AG04449 (cell line): ENCODE measurements around the gene RAB3IL1.
"Not testable (repeated sequence)": the region's sequence is repeated elsewhere in the genome, so short reads cannot be mapped to it uniquely, and the experiment has no call there.

Source experiments
- CTCF ChIA-PET: fragments of 350-600 bp; formaldehyde crosslinking; extraction: SDS; loops from one replicate; lab custom pipeline; 2021; ENCODE audit warnings: antibody characterized with exemption; lab: Yijun Ruan, JAX
- POLR2A ChIA-PET: fragments of 400-600, 350-600 bp; formaldehyde crosslinking; extraction: SDS; loops from one replicate; lab custom pipeline; 2020; ENCODE audit warnings: antibody characterized with exemption, inconsistent platforms; lab: Yijun Ruan, JAX
- DNase-seq: peaks from one replicate; pipeline ENCODE4 v3.0.0-alpha.2; 2010; ENCODE audit warnings: low read depth, low spot score
- H3K4me3 ChIP-seq: 2 replicates; pipeline ENCODE4 v1.5.1; 2011; ENCODE audit warnings: low read depth, mild to moderate bottlenecking, control low read depth, low read length
- CTCF ChIP-seq: IDR thresholded peaks from one replicate; pipeline ENCODE4 v1.5.1; 2011; ENCODE audit warnings: mild to moderate bottlenecking, moderate library complexity, low read length, control low read depth, inconsistent platforms; ENCODE audit not compliant: insufficient read depth; ENCODE audit errors: missing control alignments

The RAB3IL1 gene, protein sequence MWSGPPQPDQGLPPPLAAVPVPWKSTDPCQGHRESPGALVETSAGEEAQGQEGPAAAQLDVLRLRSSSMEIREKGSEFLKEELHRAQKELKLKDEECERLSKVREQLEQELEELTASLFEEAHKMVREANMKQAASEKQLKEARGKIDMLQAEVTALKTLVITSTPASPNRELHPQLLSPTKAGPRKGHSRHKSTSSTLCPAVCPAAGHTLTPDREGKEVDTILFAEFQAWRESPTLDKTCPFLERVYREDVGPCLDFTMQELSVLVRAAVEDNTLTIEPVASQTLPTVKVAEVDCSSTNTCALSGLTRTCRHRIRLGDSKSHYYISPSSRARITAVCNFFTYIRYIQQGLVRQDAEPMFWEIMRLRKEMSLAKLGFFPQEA

DNA sequence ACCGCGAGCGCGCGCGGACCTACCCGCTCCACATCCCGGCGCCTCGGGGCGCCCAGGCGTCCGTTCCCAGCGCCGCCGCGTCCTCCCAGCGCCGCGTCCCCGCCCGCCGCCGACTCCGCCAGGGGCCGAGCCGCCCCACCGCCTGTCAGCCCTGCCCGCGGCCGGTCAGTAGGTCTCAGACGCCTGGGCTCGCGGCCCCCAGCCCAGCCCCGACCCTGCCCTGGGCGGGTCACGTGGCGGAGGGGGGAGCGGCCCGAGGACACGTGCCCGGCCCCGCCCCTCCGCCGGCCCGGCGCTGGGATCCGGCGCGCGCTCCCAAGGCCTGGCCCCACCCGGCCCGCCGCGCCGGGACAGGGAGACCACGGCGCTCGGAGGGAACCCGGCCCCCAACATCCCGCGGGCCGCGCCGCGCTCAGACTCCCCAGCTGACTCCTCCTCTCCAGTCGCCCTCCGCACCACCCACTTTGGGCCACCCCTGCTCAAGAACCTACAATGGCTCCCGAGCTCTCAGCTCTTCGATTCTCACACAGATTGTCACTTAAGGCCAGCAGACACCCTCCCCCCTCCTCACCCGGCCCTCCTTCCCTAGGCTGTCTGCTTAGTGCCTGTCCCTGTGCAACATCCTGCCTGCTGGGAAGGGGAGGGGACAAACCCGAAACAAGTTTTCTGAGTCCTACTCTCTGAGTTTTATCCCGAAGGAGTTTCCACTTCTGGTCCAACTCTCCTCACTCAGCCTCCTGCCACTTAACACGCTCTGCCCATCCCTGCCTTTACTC, at the start of gene RAB3IL1:
TSS of gene RAB3IL1 (minus strand) at position 233 of the 776 bp plus-strand sequence. CDS start at position 34, 199 bp downstream.
- H3K4me3 ChIP-seq, result peak within 1 kb of the TSS; percentile 58
- TF ChIP-seq CTCF, result no peak
- ChIA-PET CTCF (interaction anchor here (0.8 to 12.2 kb wide), 7 partner anchors 8 to 165 kb away, joined by 3 to 245 read pairs (median 3); partner anchors contain the start of gene BEST1), POLR2A (interaction anchor here (0.6 to 1.0 kb wide), 2 partner anchors 50 to 487 kb away, joined by 3 read pairs; partner anchors contain the start of gene FTH1)
- DNase-seq, result no peak

GRCh38 chr11:61966734-61967115, 49.4 kb upstream of the RAB3IL1 start:
- no peak for DNase-seq
- POLR2A ChIA-PET, result interaction anchor here (1.1 to 3.7 kb wide), 10 partner anchors 9 to 169 kb away, joined by 3 to 15 read pairs (median 7); partner anchors contain the start of gene BEST1

DNA sequence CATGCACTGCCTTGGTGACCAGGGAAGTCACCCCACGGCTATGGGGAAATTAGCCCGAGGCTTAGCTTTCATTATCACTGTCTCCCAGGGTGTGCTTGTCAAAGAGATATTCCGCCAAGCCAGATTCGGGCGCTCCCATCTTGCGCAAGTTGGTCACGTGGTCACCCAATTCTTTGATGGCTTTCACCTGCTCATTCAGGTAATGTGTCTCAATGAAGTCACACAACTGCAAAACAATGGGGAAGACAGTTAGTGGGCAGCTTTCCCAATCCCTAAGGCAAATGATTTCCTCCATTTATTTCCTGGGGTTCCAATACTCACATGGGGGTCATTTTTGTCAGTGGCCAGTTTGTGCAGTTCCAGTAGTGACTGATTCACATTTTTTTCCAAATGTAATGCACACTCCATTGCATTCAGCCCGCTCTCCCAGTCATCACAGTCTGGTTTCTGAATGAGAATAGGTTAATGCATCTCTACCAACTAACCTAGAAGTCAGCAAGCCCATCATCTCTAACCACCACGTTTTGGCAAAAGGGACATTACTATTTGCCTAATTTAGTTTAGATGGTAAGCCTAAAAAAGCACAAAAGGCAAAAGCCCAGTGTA, 47.4 kb upstream of the RAB3IL1 start:
- peak overlapping the region; percentile 98 for H3K4me3 ChIP-seq
- not testable (repeated sequence) for DNase-seq
- POLR2A ChIA-PET, result interaction anchor here (1.4 to 6.6 kb wide), 5 partner anchors 13 to 117 kb away, joined by 5 to 44 read pairs (median 8); partner anchors contain the start of gene BEST1
- CTCF ChIA-PET, result interaction anchor here (0.9 to 15.0 kb wide), 7 partner anchors 9 to 143 kb away, joined by 3 to 146 read pairs (median 7); no protein-coding TSS in a partner anchor

More at GRCh38 chr11:61966734-61967115, 49.4 kb upstream of the RAB3IL1 start:
- peak overlapping the region; percentile 98 for H3K4me3 ChIP-seq
- CTCF ChIA-PET, result interaction anchor here (1.6 to 15.0 kb wide), 4 partner anchors 10 to 141 kb away, joined by 3 to 146 read pairs (median 53); no protein-coding TSS in a partner anchor
- no peak for TF ChIP-seq CTCF

DNA sequence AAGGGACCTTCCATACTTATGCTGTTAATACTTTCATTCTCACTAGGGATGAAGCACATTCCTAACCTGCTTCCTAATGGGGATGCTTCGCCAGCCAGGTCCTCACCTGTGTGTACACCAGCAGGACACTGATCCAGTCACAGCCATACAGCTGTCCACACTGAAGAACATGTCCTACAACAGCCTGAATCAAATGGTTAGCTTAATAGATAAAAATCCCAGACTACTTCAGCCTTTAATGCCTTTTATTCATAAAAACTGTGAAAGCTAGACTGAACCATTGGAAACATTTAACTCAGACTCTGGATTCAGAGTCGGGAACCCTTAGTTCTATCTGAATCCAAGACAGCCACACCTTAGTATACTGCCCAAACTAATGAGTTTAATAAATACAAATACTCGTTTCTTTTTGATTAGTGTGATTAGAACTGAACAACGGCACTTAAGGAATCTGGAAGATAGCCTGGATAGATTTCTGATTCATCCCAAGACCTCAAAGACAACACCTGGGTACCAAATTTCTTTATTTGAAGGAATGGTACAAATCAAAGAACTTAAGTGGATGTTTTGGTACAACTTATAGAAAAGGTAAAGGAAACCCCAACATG, 46.8 kb upstream of the RAB3IL1 start:
- H3K4me3 ChIP-seq, result no peak overlapping the region; the same call in none of the 2 replicates
- ChIA-PET POLR2A (interaction anchor here (1.2 to 6.6 kb wide), 5 partner anchors 9 to 148 kb away, joined by 3 to 44 read pairs (median 6); partner anchors contain the start of gene BEST1), CTCF (interaction anchor here (1.2 to 15.0 kb wide), 6 partner anchors 17 to 144 kb away, joined by 4 to 146 read pairs (median 53); no protein-coding TSS in a partner anchor)
- TF ChIP-seq CTCF, result no peak
- DNase-seq, result no peak

DNA sequence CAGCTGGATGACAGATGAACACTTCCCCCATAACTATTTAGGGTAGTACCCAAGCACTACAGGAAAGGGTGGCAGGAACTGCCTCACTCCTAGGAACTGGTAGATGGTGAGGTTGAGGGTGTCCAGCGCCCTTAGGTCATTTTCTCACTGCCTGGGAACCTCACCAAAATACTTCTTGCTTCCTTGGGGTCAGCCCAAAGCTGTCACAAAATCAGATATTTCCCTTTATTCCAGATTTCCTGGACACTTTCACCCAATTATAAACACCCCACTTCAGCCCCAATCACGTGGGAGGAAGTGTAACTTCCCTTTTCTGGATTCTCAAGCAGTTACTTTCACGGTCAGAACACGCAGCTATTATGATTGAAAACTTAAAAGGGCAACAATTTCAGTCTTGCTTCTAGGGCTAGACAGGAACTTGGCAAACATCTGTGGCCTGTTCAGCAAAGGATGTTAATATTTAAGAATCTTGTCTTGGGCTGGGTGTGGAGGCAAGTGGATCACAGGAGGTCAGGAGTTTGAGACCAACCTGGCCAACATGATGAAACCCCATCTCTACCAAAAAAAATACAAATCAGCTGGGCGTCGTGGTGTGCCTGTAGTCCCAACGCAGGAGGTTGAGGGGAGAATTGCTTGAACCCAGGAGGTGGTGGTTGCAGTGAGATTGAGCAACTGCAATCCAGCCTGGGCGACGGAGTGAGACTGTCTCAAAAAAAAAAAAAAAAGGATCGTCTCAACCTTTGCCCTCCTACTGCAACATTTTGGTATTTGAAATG, 46.1 kb upstream of the RAB3IL1 start:
- POLR2A ChIA-PET, result interaction anchor here (1.2 to 6.6 kb wide), 5 partner anchors 9 to 149 kb away, joined by 3 to 44 read pairs (median 6); partner anchors contain the start of gene BEST1
- CTCF ChIA-PET, result interaction anchor here (1.2 to 15.0 kb wide), 8 partner anchors 15 to 166 kb away, joined by 4 to 146 read pairs (median 10); no protein-coding TSS in a partner anchor
- TF ChIP-seq CTCF, result no peak
- H3K4me3 ChIP-seq, result no peak overlapping the region
- DNase-seq, result no peak
